ENCODE measurements around the gene TIMM17B.

TIMM17B gene

DNA sequence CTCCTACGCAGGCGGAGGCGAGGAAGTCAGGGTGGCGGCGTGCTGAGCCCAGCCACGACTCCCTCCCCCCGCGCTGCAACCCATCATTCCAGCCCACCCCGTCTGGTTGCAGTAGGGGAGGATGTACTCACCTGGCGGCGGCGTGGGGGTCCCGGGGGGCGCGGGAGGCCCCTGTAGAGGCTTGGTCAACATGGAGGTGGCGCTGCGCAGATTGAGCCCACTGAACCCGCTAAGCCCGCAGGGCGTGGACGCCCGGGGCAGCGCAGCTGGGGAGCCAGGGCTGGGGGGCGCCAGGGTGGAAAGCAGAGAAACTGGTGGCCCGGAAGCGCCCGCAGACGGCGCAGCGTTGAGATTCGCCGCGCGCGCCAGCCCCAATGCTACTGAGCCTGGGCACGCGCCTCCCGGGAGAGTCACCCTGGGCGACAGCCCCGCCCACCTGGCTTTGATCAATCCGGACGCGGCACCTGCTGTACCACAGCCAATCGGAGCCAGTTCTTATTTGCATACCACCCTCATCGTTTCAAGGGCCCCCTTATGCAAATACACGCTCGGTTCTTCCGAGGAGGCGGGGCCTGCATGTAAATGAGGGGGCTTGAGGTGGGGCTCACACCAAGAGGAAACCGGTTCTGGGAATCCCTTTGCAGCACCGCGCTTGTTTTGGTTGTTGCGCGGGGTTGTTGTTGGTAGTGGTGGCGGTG lies 21.2 kb upstream of the TIMM17B start, which contains the start of gene PIM2:
Gene PIM2, minus strand, starts transcription at position 382 of the 698 bp plus-strand sequence. Its CDS starts 190 bp downstream, at position 192.
- DNase-seq, result peak; percentile 88

DNA sequence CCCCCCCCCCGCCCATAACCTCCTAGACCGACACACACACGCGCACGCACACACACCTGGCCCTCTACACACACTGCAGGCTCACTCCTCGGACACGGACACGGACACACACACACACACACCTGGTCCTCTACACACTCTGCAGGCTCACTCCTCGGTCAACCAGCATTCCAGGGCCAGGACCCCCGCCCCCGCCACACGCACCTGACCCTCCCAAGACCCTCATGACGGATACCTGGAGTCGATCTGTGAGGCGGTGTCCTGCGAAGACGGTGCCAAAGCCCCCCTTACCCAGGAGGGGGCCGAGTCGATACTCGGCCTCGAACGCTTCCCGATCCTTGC lies 20.7 kb upstream of the TIMM17B start:
- DNase-seq, result no peak

DNA sequence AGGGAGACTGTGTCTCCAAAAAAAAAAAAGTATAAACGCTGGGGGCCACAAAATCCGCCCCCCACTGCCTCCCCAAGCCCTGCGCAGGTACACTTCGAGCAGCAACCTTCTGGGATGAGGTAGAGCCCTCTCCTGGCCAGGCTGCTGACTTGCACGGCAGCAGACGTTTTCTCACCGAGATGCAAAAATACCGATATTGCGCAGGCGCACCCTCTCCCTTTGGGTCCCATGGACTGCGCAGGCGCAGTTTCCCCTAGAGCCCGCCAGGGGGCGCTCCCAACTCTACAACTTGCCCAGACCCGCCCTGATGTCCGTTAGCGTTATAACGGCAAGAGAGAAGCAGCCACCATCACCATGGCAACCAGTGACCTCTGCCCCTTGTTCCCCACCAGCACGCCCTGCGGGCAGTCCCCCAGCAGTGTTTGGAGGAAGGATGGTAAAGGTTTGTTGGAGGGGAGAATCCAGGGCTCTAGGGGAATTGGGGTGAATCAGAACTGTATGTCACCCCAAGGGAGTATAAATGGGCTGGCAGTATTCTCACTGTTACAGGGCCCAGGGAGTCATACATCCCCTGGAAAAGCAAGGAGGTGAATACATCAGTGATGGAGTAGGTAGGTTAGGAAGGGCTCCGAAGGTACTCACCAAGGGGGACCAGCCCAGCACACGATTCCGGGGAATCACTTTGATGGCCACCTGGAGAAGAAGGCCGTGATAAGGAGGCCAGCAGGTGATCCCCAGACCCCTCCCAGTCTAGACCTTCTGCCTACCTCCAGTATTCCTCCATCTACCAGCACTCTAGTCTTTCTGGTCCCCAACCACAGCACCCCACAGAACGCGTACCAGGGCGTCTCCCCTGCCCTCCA lies 19.8 kb upstream of the TIMM17B start:
- peak; percentile 83 for DNase-seq

DNA sequence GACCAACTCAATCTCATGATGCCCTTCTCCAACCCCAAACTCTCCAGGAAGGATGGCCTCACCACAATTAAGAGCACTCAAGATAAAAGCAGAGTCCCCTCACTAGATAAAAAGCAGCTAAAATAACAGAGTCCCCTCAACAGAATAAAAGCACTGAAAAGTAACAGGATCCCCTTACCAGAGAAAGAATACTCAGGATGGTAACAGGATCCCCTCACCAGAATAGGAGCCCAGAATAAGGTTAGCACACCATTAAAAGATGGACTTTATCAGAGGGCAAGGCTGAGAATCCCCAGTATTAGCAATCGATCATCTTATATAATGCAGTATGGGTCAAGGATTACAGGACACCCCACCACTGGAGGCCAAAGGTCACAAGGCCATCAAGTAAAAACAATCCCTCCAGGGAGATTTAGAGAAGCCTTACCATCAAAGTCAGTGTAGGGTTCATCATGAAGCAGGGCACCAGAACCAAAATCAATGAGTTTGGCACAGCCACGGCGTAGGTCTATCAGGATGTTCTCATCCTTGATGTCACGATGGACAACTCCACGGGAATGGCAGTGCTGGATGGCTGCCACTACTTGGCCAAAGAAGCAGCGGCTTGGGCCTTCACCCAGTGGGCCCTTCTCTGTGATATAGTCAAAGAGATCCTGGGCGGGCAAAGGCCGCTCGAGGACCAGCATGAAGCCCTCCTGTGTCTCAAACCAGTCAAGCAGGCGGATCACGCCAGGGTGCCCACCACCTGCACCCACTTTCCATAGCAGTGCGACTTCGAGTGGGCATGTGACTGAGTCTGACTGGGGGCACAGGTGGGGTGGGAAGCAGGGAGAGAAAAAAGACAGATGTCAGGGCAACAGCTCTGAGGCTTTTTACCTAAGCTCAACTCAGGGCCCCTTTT lies 17.3 kb upstream of the TIMM17B start:
- no peak for DNase-seq

DNA sequence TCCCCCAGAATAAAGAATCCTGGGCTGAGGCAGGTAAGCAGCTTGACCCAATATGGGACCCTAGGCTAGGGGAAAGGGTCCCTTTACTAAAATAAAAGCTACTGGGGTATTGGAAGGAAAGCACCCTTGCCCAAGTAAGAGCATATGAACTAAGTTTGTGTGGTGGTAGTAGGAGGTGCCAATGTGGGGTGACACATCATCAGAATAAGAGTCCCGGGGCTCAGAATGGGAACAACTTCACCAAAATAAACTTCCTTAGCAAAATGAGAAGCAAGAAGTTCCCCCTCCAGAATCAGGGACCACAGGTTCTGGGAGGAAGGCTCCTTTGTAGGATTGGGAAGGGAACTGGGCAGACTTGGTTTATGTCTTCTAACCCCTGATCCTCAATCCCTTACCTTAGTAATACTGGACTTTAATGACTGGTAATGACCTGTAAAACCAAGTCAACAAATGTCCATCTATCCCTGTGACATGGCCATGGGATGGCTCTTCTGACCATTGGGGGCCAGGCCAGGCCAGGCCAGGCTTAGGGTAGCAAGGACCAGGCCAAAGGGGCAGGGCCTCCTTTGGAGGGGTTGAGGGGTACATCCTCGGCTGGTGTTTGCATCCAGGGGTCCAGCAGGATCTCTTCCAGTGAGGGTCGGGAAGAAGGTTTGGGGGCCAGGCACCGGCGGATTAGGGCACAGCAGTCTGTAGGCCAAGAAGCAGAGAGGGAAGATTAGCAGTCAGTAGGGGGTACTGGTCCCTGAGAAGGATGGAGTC lies 16.2 kb upstream of the TIMM17B start:
- no peak for DNase-seq

DNA sequence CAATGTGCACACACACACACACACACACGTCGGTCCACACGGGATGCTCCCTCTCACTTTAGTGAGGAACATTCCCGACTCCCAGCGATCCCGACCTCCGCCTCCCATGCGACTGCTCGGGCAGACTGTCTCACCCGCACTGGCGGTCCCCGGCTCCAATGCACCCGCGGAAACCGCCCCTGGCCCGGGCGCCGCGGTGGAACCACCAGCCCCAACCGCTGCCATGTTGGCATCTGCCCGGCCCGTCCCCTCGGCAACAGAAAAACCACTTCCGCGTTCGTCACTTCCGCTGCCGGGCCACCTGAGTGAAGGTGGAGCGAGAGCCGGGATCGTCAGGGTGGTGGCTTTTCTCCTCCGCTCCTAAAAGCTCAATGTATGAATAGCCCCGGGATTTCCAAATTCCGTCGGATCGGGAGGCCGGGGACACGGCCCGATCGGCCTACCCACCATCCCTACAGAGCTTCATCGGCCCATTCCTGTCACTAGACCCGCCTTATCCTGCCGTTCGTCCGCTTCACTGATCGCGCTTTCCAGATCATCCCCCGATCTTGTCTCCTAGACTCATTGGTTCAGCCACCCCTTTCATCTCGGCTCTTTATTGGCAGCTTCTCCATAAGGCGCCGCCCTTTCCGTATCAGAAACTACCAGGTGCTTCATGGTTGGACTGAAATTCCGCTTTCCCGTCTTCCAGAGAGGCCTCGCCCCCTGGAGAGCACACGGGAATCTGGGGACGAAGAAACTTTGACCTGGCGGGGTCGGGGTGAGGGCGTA lies 14.0 kb upstream of the TIMM17B start, which contains the start of gene SLC35A2:
Gene SLC35A2, minus strand, starts transcription at position 235 of the 771 bp plus-strand sequence. Its CDS starts 10 bp downstream, at position 225.
- DNase-seq, result peak; percentile 82

DNA sequence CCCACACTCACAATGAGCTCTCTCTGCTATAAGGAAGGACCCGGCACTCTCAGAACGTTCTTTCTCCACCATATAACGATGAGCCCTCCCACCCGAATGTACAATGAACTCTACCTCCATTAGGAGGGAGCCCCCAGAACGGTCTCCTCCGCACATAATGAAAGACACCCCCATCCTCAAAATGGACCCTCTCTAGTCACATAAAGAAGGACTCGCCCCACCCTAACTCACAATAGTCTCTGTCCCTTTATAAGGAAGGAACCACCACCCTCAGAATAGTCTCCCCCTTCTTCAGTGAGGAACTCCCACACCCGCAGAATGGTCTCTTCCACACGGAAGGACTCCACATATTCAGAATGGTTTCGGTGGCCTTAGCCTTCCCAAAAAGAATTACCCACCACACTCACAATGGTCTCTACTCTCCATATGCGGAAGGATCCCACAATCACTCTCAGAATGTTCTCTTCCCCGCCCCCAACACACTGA lies 13.4 kb upstream of the TIMM17B start:
- DNase-seq, result no peak

DNA sequence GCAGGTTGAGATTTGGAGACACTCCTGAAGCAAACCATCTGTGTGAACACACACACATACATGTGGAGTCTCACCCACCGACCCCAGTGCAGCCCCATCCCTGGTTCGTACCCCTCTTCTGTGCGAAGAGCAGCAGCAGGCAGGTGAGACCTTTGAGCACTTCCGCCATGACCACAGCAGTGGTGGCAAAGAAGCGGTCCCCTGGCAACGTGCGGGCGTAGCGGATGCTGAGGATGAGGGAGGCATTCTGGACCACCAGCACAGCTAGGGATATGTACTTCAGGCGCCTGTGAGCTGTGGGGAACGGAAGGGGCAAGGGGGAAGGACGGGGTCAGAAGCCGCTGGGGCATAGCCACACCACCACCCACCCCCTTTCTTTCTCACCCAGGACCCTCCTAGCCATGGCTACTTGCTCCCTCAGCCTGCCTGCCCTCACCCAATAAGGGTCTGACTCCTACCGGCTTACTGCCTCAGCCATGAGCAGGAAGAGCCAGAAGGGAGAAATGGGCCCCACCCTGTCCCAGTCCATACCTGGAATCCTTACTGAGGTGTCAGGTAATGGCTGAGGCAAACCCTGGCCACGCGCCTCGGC lies 12.2 kb upstream of the TIMM17B start:
- DNase-seq, result no peak

DNA sequence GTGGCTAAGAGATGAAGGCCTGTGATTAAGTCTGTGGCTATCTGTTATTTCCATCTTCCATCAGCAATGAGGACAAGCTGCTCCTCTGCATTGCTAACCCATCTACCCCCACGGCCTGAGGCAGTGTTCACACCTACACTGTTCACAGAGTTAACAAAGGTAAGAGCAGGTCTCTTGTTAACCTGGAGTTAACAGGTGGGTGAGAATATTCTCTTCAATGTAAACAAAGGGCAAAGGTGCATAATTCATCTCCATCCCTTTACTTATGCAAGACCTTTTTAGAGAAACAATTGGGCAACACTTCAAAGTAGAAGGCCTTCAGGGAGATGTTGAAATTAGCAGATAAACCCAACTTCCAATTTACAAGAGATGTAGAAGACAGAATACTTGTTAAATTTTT lies 11.0 kb upstream of the TIMM17B start:
- no peak for DNase-seq

DNA sequence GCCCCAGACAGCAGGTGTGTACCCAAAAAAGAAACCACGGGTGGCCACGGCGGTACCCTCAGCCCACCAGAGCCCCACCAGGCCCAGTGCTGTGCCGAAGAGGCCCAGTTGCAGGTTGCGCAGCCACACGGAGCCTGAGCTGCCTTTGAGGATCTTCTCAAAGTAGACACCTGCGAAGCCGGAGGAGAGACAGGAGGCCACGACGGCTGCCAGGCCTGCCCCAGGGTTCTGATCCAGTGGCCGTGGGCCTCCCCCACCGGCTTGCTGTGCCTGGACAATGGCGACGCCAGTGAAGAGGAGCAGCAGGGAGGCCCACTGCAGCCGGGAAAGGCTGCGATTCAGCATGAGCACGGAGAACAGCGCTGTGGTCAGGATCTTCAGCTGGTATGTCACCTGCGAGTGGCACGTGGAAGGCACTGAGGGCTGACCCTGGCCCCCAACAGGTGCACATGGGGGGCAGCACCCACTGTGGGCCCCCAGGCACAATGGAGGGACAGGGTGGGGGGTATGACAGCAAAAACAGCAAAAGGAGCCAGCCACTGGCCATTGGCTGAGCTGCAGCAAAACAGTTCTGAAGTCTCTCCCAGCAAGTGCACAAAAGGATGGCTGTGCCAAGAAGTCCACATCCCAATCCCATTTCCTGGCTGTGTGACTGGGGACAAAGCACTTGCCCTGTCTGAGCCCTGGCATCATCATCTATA lies 7.7 kb upstream of the TIMM17B start:
- no peak for DNase-seq

DNA sequence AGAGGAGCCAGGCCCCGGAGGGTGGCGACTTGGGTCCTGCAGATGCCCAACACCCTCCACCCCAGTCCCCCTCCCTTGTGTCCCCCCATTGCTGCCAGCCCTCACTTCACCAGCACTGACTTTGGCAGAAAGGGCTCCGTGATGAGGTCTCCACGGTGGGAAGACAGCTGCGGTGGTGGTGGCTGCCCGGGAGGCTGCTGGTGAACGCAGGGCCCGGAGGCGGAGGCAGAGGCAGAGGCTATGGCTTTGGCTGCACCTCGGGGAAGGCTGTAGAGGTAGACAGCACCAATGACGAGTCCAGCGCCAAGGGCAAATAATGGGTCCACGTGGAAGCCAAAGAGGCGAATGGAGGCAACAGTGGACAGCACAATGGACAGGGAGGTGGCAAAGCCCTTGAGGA lies 7.1 kb upstream of the TIMM17B start:
- no peak for DNase-seq

DNA sequence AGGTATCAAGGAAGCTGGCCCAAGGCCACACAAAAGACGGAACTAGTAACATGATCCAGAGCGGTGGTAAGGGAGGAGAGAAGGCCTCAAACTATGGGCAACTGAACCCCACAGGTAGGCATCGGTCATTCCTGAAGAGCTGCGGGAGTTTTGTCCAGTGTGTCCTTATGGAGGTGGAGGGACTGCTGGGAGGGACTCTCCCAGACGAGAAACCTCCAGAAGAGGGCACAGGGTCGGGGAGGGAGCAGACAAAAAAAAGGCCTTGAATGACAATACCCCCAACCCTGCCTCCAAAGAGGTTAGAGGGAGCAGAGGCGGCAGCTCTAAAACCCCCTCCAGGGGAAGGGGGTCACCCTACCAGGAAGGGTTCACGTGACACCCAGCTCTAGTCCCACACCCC lies 6.6 kb upstream of the TIMM17B start:
- DNase-seq, result no peak

DNA sequence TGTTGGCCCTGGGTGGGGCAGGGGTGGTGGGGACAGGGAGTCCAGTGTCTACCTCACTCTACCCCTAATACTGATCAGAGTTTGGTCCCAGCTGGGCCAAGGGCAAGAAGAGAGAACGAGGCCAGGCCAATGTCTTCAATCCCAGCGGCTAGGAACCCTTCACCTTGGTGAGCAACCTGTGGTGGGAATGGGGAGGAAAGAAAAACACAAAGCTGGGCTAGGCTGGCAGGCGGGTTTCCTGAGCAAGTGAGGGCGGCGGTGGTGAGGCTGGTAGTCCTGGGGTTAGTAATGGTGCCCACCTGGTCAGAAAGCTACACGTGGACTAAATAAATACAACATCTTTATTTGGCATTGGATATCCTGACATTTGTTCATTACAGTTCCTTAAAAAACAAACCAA lies 5.7 kb upstream of the TIMM17B start:
- DNase-seq, result no peak

DNA sequence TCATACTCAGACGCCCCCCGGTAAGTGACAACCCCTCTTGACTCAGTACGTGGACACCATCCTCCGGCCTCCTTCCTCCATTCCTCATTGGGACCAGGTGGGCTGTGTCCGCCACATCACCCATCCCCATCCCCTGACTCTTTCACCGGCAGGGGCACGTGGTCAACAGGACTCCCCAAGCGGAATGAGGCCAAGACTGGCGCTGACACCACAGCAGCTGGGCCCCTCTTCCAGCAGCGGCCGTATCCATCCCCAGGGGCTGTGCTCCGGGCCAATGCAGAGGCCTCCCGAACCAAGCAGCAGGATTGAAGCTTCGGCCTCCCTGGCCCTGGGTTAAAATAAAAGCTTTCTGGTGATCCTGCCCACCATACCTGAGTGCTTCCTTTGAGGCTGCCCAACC lies 5.2 kb upstream of the TIMM17B start:
- DNase-seq, result no peak

DNA sequence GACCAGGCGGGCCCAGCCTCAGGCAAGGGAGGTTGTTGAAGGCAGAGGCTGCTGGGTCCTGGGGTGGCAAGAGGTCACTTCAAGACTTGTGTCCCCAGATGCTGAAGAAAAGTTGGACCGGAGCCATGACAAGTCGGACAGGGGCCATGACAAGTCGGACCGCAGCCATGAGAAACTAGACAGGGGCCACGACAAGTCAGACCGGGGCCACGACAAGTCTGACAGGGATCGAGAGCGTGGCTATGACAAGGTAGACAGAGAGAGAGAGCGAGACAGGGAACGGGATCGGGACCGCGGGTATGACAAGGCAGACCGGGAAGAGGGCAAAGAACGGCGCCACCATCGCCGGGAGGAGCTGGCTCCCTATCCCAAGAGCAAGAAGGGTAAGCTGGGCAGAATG lies 4.6 kb upstream of the TIMM17B start:
- no peak for DNase-seq

DNA sequence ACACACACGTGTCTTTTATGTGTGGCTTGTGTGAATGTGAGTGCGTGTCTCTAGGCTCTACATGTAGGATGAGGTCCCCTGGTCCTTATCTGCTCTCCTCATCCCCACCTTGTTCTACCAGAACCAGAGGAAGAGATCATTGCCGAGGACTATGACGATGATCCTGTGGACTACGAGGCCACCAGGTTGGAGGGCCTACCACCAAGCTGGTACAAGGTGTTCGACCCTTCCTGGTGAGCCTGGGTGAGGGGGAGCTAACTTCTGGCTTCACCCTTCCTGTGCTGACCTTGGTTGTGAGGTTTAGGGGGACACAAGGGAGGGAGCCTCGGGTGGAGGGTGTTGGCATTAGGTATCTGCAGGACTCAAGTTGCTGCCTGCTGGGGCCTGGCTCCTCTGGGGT lies 3.5 kb upstream of the TIMM17B start:
- DNase-seq, result no peak

DNA sequence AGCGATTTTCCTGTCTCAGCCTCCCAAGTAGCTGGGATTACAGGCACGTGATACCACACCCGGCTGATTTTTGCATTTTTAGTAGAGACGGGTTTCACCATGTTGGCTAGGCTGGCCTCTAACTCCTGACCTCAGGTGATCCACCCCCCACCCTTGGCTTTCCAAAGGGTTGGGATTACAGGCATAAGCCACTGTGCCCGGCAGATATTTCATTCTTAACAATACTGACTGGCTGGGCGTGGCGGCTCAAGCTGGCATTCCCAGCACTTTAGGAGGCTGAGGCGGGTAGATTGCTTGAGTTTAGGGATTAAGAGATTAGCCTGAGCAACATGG lies 1.5 kb upstream of the TIMM17B start:
- DNase-seq, result no peak

DNA sequence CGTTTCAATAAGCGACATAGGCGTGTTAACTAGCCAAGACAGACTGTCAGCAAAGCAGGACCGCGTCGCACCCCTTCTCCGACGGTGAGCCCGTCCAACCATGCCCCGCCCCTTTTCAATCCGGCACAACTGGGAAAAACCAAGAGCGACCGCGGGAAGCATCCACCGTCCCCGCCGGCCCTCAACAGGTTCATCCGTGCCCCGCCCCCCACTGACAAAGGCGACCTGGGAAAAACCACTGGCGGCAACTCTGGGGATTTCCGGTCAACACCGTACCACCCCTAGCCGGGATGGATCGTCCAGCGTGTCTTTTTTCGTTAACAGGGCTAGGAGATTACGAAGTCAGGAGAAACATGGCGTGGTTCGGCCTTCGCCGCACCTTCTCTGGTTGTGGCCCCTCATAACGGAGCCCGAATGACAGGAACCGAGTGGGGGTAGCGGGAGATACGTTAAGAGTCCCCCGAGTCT lies 377 bp downstream of the TIMM17B start:
- DNase-seq, result no peak

DNA sequence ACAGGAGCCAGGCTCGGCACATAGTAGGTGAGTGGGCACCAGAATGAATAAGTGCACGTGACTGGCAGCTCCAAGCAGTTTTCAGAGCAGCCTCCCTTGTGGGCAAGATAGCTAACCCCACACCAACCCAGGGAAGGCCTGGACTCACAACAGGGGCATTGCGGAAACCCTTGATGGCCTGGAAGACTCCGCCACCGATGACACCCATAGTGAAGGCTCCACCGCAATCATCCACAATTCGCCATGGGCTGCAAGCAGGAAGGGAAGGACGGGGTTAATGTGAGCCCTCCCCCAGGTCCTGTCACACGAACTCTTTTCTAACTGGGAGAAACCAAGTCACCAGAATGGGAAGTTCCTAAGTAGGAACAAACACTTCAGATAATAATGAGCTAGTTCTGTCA lies 957 bp downstream of the TIMM17B start:
- no peak for DNase-seq

DNA sequence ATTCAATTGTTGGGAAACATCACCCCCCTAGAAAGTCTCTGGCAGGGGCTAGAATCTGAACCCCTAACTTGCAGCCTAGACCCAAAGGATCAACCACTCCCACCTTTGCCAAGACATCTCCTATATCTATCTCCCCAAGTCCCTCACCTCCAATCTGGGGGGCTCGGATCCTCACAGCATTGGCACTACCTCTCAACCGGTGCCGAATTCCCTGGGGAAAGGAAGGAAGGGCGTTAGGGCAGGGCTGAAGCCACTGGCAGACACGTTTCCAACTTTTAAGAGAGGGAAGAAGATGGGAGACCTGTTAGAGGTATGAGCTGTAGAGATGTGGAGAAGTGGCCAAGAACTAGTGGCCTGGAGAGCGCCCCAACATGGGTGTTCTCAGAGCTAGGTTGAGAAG lies 2.7 kb downstream of the TIMM17B start:
- DNase-seq, result no peak
